ENCODE results near the gene GGA1.

Gene GGA1

GRCh38 chr22:37679670-37680069, 71.0 kb downstream of the GGA1 start:
- Histone ChIP-seq H3K36me3 (replicated peaks; ENCODE audit: insufficient read depth, low read length) (no peaks in the 10 kb centered on the region), H3K27ac (ENCODE audit: low read length) (no peak overlapping the region)

GRCh38 chr22:37680191-37680851, 71.7 kb downstream of the GGA1 start:
- H3K4me2 ChIP-seq (ENCODE audit: low read depth, low read length): no peak overlapping the region
- peaks cover 22% of the 10 kb centered on the region for H3K4me1 ChIP-seq (ENCODE audit: low read length)
- no peak for DNase-seq
- peaks cover 32% of the 10 kb centered on the region for H3F3A ChIP-seq (ENCODE audit: insufficient read depth, low read length)
- H3K4me3 ChIP-seq (ENCODE audit: low read length): no peak overlapping the region
- no peaks in the 10 kb centered on the region for H3K9me3 ChIP-seq (replicated peaks; ENCODE audit: insufficient read depth, low read length)
- no peaks in the 10 kb centered on the region for H4K20me1 ChIP-seq (ENCODE audit: insufficient read depth, low read length)
- TF ChIP-seq CTCF (IDR thresholded peaks at IDR 0.05; ENCODE audit: low read length) (no peak), EZH2phosphoT487 (IDR thresholded peaks at IDR 0.05; ENCODE audit: low read length) (no peak), EZH2 (optimal IDR thresholded peaks at IDR 0.05; ENCODE audit: low read depth, low read length) (no peak)
- H3K36me3 ChIP-seq (replicated peaks; ENCODE audit: insufficient read depth, low read length): no peaks in the 10 kb centered on the region
- peaks cover 21% of the 10 kb centered on the region for H3K79me2 ChIP-seq (ENCODE audit: low read length)
- H2AFZ ChIP-seq (ENCODE audit: low read length): no peak overlapping the region
- H3K9ac ChIP-seq (ENCODE audit: low read length): no peak overlapping the region
- H3K27me3 ChIP-seq (replicated peaks; ENCODE audit: insufficient read depth, low read length): no peaks in the 10 kb centered on the region
- no peaks in the 10 kb centered on the region for H3K9me2 ChIP-seq (replicated peaks; ENCODE audit: insufficient read depth, low read length)
- no peak overlapping the region for H3K27ac ChIP-seq (ENCODE audit: low read length)

More at GRCh38 chr22:37679670-37680069, 71.0 kb downstream of the GGA1 start:
- Histone ChIP-seq H3K4me3 (ENCODE audit: low read length) (no peak overlapping the region), H3K9me3 (replicated peaks; ENCODE audit: insufficient read depth, low read length) (no peaks in the 10 kb centered on the region), H3K79me2 (ENCODE audit: low read length) (peaks cover 21% of the 10 kb centered on the region), H4K20me1 (ENCODE audit: insufficient read depth, low read length) (no peaks in the 10 kb centered on the region), H2AFZ (ENCODE audit: low read length) (no peak overlapping the region), H3F3A (ENCODE audit: insufficient read depth, low read length) (peaks cover 32% of the 10 kb centered on the region), H3K4me1 (ENCODE audit: low read length) (peaks cover 22% of the 10 kb centered on the region), H3K9ac (ENCODE audit: low read length) (no peak overlapping the region), H3K27me3 (replicated peaks; ENCODE audit: insufficient read depth, low read length) (no peaks in the 10 kb centered on the region), H3K4me2 (ENCODE audit: low read depth, low read length) (no peak overlapping the region), H3K9me2 (replicated peaks; ENCODE audit: insufficient read depth, low read length) (no peaks in the 10 kb centered on the region)
- TF ChIP-seq EZH2 (optimal IDR thresholded peaks at IDR 0.05; ENCODE audit: low read depth, low read length): no peak
- TF ChIP-seq CTCF (IDR thresholded peaks at IDR 0.05; ENCODE audit: low read length): no peak
- no peak for TF ChIP-seq EZH2phosphoT487 (IDR thresholded peaks at IDR 0.05; ENCODE audit: low read length)
- no peak for DNase-seq

- Histone ChIP-seq H3K4me1 (ENCODE audit: low read length) (peaks cover 23% of the 10 kb centered on the region), H2AFZ (ENCODE audit: low read length) (peak overlapping the region; percentile 24; the same call in 1 of the 2 replicates), H3K4me3 (ENCODE audit: low read length) (no peak overlapping the region), H3K27me3 (replicated peaks; ENCODE audit: insufficient read depth, low read length) (no peaks in the 10 kb centered on the region), H3K9me2 (replicated peaks; ENCODE audit: insufficient read depth, low read length) (no peaks in the 10 kb centered on the region), H3K4me2 (ENCODE audit: low read depth, low read length) (no peak overlapping the region), H3K9ac (ENCODE audit: low read length) (no peak overlapping the region), H3K36me3 (replicated peaks; ENCODE audit: insufficient read depth, low read length) (no peaks in the 10 kb centered on the region), H3K27ac (ENCODE audit: low read length) (no peak overlapping the region), H4K20me1 (ENCODE audit: insufficient read depth, low read length) (no peaks in the 10 kb centered on the region), H3F3A (ENCODE audit: insufficient read depth, low read length) (peaks cover 32% of the 10 kb centered on the region), H3K79me2 (ENCODE audit: low read length) (peaks cover 14% of the 10 kb centered on the region), H3K9me3 (replicated peaks; ENCODE audit: insufficient read depth, low read length) (no peaks in the 10 kb centered on the region)
- TF ChIP-seq EZH2 (optimal IDR thresholded peaks at IDR 0.05; ENCODE audit: low read depth, low read length): no peak
- TF ChIP-seq CTCF (IDR thresholded peaks at IDR 0.05; ENCODE audit: low read length): no peak
- no peak for TF ChIP-seq EZH2phosphoT487 (IDR thresholded peaks at IDR 0.05; ENCODE audit: low read length)
- DNase-seq: no peak
These were observed 72.4 kb downstream of the GGA1 start for GRCh38 chr22:37681001-37681424.
